DMS 273 (cell line): ENCODE data around the gene VPS13D.
A peak's percentile ranks its signal among the peaks of the same experiment; 100 is the strongest.
"Not testable (repeated sequence)": the region's sequence is repeated elsewhere in the genome, so short reads cannot be mapped to it uniquely, and the experiment has no call there.

Experiments used
- DNase-seq: peaks from one replicate; lab custom pipeline; 2025; ENCODE audit not compliant: unreplicated experiment; lab: John Stamatoyannopoulos, UW

VPS13D gene

DNA sequence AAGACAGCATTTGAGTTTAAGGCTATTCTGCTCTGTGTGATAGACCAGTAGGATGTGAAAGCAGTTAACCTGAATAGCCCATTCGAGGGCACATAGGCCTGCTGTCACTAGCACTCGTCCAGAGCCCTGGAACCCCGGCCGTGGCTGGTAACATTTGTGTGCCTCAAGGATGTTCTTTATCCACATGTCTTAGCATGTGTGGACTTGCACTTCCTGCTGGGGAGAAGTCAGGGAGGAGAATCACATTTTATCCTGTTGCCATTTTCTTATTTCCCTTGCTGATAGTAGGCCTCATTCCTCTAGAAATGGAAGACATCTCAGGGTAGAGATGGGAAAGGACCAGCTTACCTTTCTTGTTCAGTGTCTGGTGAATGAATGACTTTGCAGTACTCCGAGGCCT is 54.7 kb downstream of the VPS13D start:
- no peak for DNase-seq

DNA sequence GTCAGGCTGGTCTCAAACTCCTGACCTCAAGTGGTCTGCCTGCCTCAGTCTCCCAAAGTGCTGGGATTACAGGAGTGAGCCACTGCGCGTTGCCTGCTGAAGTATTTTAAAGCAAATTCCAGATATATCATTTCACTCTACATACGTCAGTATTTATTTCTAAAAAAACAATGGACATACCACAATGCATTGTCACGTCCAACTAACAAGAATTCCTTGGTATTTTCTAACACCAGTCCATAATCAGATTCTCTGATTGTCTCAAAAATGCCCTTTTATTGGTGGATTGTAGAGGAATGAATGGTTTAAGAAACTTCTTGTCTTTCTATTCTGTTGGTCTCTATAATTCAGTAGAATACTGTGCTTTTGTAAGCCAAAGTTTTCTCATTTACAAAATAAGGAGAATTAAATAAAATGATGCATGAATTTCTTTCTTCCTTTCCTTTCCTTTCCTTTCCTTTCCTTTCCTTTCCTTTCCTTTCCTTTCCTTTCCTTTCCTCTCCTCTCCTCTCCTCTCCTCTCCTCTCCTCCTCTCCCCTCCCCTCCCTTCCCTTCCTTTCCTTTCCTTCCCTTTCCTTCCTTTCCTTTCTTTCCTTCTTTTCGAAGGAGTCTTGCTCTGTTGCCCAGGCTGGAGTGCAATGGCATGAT is 55.8 kb downstream of the VPS13D start:
- DNase-seq: no peak

DNA sequence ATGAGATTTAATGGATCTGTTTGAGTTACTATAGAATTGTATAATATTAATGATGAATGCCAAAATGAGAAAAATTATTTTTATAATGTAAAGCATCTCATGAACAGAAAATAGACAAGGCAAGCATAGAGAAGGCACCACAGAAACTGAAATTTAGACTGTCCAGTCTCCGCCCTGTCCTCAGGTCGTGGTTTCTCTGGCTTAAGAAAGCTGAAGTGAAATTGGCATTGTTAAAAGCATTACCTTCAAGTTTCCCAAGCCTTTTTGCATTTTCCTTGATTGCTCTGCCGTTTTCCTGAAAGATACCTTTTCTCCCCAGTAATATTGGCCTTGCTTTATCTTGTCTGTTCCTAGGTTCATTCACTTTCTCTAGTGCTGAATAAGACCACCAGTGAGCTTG is 58.0 kb downstream of the VPS13D start:
- DNase-seq: no peak

DNA sequence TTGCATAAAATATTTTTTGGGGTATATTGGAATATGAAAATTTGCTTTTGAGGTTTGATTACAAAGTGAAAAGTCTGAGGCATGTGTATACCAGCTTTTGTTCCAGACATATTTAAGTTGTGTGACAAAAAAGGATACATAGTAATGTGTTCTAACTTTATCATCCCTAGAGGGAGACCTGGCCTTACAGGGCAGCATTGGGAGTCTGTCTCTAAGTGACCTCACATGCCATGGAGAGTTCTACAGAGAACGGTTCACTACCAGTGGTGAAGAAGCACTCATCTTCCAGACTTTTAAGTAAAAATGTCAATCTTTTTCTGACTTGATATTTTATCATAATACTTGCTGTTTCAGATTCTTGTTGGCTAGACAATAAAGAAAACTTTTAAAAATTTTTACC is 61.0 kb downstream of the VPS13D start:
- DNase-seq: no peak

DNA sequence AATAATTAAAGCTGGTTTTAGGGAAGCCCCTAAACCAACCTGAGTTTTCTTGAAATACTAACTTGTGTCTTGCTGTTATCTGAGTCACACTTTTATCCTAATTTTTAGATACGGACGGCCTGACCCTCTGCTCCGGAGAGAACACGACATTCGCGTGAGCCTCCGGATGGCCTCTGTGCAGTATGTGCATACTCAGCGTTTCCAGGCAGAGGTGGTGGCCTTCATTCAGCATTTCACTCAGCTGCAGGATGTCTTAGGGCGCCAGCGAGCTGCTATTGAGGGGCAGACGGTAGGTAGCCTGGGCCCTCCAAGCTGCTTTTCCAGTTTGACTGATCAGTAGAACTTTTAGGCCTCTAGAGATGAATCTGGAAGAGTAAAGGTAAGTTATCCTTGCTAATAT is 63.6 kb downstream of the VPS13D start:
- no peak for DNase-seq

DNA sequence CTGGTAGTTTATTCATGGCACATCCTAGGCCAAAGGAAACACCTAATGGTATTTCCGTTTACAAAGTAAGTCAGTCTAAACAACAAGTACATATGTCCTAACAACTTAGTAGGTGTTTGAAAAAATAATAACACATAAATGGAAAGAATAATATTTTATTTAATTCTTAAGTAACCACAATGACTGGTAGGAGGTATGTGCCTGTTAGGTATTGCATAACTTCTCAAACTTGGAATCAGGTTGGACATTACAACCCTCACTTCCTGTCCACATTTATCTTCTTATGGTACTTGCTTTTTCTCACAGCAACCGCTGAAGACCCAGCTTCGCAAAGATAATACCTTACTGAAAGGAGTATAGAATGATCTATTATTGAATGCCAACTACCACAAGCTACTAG is 64.2 kb downstream of the VPS13D start:
- DNase-seq: no peak

DNA sequence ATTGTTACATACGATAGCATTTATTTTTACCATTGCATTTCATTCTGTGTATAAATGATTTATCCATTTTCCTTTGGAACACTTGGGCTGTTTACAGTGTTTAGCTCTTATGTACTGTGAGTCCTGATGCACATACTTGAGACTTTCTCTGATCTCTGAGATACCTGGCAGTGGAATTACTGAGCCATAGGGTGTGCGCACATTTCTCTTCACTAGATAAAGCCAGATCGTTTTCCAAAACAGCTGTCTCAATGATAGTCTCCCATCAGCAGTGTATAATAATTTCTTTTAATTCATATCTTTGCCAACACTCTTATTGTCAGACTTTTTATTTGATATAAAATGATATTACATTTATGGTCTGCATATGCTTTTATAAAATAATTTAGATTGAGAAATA is 66.2 kb downstream of the VPS13D start:
- DNase-seq: no peak

DNA sequence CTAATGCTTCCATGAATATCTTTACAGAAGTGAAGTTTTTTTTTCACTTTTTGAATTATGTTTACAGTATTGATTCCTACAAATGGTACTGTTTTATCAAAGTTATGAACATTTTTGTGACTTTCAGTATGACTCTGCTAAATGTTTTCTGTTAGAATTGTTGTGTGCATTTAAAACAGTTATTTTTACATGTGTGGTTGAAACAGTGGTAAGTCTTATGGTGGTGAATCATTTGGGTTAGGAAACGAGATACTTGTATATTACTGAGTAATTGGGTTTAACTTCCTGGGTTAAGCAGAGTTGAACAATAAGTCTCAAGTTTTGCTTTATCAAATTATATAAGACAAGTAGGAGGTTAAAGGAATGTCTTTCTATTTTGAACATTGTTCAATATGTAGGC is 66.8 kb downstream of the VPS13D start:
- DNase-seq: no peak

DNA sequence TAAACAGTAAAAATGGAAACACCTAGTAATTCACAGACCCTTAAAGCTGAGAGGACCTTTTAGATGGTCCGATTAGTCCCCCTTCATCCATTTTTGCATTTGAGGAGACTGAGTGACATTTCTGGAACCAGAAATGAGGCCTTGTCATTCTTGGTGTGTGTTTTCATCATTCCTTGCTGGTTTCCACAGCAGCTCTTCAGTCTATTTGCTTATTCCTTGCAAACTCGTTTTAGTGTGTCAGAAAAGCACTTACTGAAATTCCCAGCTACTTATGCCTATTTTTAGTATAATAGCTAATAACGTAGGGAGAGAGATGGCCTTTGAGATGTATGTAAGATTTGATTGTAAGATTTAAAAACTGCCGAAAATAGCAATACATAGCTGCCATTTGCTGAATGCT is 70.9 kb downstream of the VPS13D start:
- no peak for DNase-seq

DNA sequence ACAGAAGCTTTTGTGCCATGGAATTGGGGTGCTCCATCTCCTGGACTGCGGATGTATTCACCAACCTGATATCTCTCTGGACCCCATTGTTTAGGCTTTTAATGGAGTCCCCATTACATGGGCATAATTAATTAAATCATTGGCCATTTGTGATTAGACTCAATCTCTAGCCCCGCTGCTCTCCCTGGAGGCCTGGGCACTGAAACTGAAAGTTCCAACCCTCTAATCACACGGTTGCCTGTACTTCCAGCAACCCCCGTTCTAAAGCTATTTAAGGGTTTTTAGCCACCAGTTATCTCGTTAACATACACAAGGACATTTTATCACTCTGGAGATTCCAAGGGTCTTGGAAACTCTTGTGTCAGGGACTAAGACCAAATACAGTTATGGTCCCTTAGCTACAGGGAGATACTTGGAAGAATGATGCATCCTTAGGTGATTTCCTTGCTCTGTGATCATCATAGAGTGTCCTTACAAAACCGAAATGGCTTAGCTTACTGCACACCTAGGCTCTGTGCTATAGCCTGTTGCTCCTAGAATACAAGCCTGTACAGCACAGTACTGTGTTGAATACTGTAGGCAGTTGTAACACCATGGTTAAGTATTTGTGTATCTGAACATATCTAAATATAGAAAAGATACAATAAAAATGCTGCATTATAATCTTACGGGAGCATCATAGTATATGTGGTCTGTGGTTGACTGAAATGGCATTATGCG is 71.8 kb downstream of the VPS13D start:
- DNase-seq: no peak

DNA sequence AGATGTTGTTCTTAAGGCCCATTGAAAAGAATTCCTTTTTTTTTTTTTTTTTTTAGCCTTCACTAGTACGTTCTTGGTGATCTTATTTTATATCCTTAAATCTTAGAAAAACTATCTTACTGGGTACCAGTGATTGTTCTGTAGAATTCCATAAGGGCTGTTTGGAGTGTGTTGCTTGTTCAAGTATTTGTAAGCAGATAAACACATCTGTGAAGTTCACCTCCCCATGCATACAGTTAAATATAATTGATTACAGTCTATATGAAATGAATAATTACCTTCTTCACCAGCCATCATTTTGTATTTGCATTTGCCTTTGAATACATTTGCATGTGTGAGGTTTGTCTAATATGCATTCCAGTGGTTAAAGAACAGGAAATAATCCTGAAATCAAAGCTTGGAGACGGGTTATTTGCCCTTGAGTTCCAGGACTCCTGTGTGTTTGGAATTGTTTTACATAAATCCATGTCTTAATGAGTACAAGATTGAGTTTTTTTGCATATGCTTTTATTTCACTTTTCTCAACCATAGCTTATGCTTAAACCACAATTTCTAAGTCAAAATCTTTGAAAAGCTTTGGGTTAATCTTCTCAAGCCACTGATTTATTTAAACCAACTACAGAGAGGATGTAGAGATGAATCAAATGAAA is 73.1 kb downstream of the VPS13D start:
- DNase-seq: no peak

DNA sequence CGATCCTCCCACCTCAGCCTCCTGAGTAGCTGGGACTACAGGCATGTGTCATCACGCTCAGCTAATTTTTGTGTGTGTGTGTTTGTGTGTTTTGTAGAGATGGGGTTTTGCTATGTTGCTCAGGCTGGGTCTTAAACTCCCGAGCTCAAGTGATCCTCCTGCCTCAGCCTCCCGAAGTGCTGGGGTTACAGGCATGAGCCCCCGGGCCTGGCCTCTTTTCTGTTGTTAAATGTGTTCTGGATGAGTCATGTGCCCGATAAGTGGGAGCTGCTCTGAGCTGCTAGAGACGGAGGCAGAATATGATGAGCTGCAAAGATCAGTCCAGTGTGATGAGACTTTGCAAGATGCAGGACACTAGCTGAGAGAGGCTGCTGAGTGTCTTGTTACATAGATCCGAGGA is 75.5 kb downstream of the VPS13D start:
- DNase-seq: no peak

DNA sequence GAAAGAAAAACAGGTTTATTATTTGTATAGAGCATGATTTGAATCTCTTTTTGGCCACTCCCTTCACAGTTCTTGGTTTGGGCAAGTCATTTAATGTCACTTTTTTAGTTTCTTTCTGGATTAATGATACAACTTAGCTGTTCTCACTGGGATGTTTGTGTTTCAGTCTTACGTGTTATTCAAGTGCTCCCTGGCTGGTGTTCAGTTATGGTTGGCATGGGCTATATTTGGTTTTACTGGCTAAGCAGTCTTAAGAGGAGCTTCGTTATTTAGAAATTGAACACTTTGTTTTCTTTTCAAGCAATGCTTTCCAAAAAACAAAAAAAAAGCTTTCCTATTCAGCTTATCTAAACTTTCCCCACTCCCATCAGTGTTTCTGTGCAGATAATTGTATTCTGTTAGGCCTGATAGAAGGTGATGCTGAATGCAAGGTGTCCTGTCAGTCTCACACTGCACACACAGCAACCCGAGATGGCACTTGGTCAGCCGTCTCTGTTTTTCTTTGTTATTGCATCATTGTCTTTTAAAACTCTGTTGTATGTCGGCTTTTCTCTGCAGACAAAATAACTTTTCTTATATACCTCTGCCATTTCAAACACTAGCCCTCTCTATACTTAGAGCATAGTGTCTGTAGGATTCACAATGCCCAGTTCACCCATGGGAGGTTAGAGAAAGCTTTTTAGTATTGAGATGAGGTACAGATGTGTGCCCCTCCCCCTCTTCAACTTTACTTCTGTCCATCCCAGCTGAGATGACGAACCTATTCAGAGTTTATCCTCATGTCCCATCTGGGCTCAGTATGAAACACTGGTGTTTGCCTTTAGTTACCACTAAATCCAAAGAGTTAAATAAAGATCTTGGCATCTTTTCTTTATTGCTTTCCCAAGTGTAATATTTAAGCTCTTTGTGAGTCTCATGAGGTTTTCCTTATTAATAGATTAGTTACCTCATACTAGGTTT is 80.2 kb downstream of the VPS13D start:
- DNase-seq: no peak

DNA sequence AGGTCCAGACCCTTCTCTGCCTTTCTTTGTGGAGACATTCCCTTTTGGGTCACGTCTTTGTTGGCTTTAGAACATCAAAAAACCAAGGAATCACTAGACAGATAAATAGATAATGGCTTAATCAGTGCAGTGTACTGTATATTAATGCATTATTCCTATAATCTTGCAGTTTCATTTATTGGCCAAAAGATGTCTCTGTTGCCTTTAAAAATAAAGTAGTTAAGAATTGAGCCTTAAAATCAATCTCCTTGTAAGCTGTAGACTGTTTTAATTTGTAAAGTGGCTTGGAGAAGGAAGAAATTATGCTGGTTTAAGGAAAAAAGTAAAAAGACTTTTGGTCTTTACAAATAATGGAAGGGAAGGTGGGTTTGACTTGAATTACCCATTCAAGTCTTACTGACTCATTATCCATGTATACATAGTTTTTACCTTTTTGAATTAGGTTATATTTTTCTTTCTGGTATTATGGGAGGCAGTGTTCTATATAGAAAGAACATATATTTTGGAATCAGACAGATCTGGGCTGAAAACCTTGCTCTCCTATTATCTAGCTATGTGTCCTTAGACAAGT is 84.6 kb downstream of the VPS13D start:
- peak; percentile 33 for DNase-seq

DNA sequence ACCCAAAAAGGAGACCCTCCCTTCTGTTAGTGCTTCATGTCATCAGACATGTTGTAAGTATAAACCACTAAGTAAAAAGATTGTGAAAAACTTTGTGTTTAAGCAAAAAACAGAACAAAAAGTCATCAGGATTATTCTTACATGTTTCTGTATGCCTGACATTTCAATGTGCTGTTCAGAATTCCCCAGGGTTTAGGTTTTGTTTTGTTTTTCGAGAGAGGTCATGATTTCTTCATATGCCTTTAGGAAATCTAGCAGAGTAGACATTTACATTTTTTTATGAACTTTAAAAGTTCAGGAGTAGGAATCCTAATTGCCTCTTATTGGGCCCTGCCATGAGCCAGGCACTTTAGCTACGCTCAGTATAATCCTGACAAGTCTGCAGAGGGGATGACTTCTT is 85.3 kb downstream of the VPS13D start:
- DNase-seq: no peak

DNA sequence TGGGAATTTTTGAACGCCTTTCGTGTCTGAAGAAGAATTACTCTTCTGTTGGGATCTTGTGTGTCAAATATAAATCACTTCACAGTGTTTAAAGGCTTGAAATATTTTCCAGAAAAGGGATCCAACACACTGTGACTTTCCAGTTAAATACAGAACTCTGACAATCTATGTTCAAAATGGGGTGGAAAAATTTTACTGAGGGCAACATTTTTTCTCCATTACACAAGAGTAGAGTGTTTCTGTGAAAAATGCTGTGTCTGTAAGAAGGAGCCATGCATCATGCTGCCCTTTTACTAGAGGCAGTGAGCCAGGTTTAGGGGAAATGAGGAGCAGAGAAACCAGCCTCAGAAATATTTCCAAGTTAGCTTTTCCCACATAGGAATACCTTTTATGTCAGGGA is 86.5 kb downstream of the VPS13D start:
- DNase-seq: no peak

DNA sequence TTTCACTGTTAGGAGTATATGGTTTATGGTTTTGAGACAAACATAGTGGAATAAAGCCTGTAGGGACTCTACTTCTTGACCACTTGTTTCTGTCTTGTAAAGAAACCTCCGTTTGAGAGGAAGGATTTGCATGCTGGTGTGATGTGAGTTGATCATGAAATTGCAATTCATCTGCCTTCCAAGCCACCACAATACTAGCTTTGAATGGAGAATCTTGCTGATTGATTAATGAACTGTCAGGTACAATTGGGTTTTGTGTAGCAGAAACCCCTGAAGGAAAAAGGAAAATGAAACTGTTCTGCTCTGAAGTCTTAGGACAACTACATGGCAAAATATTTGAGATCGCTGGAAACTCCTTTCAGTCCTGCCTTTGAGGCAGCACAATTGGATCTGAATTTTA is 90.7 kb downstream of the VPS13D start:
- DNase-seq: no peak

DNA sequence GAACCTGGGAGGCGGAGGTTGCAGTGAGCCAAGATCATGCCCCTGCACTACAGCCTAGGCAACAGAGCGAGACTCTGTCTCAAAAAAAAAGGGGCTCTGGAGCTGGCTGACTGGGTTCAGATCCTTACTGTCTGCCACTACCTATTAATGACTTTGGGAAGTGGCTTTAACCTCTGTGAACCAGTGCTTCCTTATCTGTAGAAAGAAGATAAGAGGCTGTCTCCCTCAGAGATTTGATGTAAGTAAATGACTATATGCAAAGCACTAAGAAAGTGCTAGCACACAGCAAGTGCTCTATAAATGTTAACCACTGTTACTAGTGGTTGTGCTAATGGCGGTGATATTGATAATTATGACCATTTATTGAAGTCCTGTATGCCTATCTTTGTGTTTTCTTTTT is 94.6 kb downstream of the VPS13D start:
- DNase-seq: no peak

DNA sequence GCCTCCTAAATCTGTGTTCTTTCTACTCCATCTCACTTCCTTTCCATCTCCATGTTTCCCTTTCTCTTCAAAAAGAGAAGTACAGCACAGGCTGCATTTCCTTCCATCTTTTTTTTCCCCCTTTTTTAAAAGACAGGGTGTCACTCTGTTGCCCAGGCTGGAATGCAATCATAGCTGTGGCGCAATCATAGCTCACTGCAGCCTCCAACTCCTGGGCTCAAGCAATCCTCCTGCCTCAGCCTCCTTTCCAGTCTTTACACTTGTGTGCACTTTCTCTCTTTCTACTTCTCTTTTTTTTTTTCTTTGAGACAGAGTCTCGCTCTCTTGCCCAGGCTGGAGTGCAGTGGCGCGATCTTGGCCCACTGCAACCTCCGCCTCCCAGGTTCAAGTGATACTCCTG is 95.1 kb downstream of the VPS13D start:
- not testable (repeated sequence) for DNase-seq

DNA sequence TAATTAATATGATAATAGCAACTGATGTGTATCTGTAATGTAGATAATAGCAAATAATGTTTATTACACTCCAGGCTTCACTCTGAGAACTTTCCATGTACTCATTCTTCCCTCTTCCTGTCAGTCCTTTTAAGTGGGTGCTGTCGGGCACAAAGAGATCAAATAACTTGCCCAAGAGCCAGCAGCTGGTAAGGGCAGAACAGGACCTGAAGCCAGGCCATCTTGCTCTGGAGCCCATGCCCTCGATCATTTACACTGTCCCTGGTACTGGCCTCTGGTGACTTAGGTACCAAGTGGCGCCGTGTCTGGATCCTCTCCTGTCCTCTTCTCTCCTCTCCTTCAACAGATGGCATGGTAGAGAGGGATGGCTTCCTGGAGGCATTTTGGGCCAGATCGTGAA is 97.2 kb downstream of the VPS13D start:
- DNase-seq: no peak

DNA sequence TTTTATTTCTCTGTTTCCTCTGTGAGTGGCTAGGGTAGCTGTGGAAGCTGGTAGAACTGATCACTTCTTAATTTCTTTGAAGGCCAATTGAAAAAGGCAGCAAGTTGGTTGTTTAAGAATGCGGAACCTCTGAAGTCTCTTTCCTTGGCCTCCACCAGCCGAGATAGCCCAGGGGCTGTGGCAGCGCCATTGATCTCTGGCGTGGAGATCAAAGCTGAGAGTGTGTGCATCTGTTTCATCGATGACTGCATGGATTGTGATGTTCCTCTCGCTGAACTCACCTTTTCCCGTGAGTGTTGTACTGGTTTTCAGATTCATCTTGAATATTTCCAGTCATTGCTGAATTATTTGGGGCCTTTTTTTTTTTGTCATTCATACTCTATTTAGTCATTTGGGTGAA is 97.7 kb downstream of the VPS13D start:
- no peak for DNase-seq
